H1 (cell line): ENCODE measurements around the gene TBC1D26. TPM values are rescaled to one million over a fixed set of nuclear protein-coding genes. Genes with fewer than 3 reads are reported as not detected.

ENCODE experiments used
- GTF2F1 ChIP-seq: IDR thresholded peaks from 2 replicates; pipeline ENCODE4 v1.6.1; 2012; ENCODE audit warnings: low read depth, low read length, improper control_type of control experiment, borderline replicate concordance
- polyA plus RNA-seq, 7 experiments: library from polyadenylated mRNA; depleted of rRNA in 3 of 7; stranded (reverse) in 5 of 7; unstranded in 2 of 7; fragments of >200 nt in 5 of 7; fragments of 200-250 nt in 2 of 7; gene quantifications; 1 replicate in 5 of 7; 2 replicates in 1 of 7; 4 replicates in 1 of 7; pipeline versions ENCODE4 v1.2.1 to v1.2.3, GENCODE V29; 2011 to 2013; ENCODE audit warnings: missing spikeins in 2 of 7, mixed read lengths in 2 of 7
- total RNA-seq: library from RNA; stranded (reverse); fragmentation: NEBNext Ultra II Directional; extraction: Animal tissue kit (Norgen Biotek cat#: 25700); gene quantifications from 2 replicates; pipeline ENCODE4 v1.2.1, GENCODE V29; 2021
- TF ChIP-seq, protein P1 (sequence below), 3 experiments: IDR thresholded peaks; 1 replicate in 2 of 3; 2 replicates in 1 of 3; pipeline versions ENCODE4 v1.5.1 to v1.6.1; 2011; ENCODE audit warnings: low read length in 3 of 3, mild to moderate bottlenecking in 3 of 3, inconsistent platforms in 2 of 3, low read depth in 1 of 3, moderate library complexity in 1 of 3; ENCODE audit not compliant: insufficient read depth in 1 of 3; ENCODE audit errors: control extremely low read depth in 1 of 3

Gene TBC1D26
- total and polyA plus RNA-seq, 2 of the 8 experiments (the other 6 are each of a cell fraction or from before 2014, with no cell fraction given): 0.84 to 1.4 TPM

DNA sequence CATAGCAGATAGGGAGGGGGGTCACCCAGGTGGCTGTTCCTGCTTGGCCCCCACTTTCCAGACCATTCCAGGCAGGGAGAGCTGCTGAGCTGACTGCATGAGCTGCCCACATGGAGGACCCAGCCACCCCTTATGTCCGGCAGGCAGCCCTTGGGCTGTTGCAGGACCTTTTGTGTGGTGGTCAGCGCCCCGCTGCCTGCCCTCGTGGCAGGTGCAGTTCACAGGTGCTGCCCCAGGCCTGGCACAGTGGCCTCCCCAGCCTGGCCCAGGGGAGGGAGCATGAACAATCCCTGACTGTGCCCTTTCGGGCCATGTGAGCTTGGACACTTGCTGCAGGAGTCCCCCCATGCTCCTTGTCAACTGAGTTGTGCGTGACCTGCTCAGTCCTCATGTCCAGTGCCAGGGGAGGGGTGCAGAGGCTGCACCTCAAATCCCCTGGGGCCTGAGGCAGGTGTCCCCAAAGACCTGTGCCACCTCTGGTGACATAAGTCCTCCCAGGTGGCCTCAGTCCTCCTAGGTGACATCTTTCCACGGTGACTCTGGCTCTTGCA, 8.6 kb downstream of the TBC1D26 start (continued):
- no peak for TF ChIP-seq GTF2F1
- TF ChIP-seq, protein P1, sequence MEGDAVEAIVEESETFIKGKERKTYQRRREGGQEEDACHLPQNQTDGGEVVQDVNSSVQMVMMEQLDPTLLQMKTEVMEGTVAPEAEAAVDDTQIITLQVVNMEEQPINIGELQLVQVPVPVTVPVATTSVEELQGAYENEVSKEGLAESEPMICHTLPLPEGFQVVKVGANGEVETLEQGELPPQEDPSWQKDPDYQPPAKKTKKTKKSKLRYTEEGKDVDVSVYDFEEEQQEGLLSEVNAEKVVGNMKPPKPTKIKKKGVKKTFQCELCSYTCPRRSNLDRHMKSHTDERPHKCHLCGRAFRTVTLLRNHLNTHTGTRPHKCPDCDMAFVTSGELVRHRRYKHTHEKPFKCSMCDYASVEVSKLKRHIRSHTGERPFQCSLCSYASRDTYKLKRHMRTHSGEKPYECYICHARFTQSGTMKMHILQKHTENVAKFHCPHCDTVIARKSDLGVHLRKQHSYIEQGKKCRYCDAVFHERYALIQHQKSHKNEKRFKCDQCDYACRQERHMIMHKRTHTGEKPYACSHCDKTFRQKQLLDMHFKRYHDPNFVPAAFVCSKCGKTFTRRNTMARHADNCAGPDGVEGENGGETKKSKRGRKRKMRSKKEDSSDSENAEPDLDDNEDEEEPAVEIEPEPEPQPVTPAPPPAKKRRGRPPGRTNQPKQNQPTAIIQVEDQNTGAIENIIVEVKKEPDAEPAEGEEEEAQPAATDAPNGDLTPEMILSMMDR (IDR thresholded peaks at IDR 0.05; ENCODE audit: control extremely low read depth in 1 of 3, insufficient read depth in 1 of 3, low read depth in 1 of 3, low read length in 3 of 3): no peak
- TF ChIP-seq, all 59 proteins: peak for 0
